ENCODE data around the gene BICC1.

Gene BICC1

GRCh38 chr10:58516119-58516518 is 3.4 kb downstream of the BICC1 start:
- no peak for DNase-seq (ENCODE audit: low read depth in 2 of 2)

- no peak for DNase-seq (ENCODE audit: low read depth in 2 of 2)
These were observed 4.0 kb downstream of the BICC1 start for GRCh38 chr10:58516671-58517070.

GRCh38 chr10:58517081-58517480 is 4.4 kb downstream of the BICC1 start:
- DNase-seq (ENCODE audit: low read depth in 2 of 2) = no peak

- no peak for DNase-seq (ENCODE audit: low read depth in 2 of 2)
These were observed 5.1 kb downstream of the BICC1 start for GRCh38 chr10:58517491-58518355.

DNA sequence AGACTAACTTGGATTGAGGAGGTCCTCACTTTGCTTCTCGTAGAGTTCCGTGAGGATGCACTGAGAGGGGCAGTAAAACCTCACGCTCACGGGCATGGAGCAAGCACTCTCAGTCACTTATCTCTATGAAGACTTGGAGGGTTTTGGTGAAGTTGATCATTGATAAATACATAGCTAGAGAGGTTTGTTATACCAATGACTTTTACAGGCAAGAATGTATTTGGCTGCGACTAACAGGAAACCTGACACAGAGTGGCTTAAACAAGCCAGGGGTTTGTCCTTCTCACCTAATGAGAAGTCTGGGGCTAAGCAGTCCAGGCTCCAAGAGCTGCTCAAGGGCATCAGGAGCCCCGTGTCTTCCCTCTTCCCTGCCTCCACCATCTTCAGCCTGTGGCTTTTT is 6.1 kb downstream of the BICC1 start:
- no peak for DNase-seq (ENCODE audit: low read depth in 2 of 2)

DNA sequence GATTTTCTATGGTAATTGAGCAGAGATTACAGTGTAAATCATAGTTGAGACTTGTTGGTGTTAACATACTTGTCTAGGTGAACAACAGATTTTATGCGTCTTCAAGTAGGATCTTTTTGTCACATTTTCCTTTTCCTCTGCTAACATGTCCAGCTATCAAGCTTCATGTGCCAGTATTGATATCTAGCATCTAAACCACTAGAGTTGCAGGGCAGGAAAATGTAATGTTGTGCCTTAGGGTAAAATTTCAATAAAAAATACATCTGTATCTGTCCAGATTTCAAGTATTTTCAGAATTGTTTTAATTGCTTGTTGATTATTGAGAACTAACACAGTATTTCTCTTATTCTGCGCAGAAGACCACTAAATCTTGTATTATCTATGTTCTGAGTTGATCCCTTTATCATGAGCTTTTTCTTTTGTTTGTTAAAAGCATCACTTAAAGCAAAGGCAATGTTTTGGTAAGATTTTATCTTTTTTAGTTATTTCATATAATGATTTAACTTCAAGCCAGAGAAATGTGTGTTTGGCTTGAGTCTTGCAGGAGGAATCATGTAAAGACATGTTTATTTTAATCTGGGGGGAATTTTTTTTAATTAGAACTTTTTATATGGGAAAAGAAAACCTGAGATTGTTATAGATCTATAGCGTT is 16.5 kb downstream of the BICC1 start:
- DNase-seq (ENCODE audit: low read depth in 2 of 2) = no peak

DNA sequence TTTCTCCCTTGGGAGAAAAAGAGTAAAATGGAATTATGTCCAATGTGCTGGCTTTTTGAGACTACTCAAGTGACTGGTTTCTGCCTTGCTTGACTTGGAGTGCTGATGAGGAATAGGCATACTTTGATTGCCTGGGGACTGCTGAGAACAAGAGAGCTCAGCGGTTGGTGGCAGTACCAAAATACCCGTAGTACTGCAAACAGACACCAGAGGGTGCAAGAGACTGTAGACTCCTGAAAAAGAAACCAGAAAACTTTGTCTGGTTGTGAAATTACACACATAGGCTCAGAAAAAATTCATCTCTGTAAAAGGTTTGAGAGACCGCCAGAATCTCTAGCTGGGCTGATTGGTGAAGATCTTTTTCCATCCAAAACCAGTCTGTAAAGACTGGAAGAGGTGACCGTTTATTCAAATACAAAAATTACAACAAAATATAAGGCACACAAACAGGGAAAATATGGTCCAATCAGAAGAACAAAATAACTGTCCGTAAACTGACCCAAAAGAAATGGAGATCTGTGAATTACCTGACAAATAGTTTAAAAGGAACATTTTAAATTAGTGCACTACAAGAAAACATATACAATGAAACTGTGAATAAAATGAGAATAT is 18.5 kb downstream of the BICC1 start:
- peak; percentile 13 to 27 for DNase-seq (ENCODE audit: low read depth in 2 of 2)

GRCh38 chr10:58535311-58535710 is 22.6 kb downstream of the BICC1 start:
- DNase-seq (ENCODE audit: low read depth in 2 of 2) = no peak

GRCh38 chr10:58543141-58543540 is 30.5 kb downstream of the BICC1 start:
- DNase-seq (ENCODE audit: low read depth in 2 of 2) = no peak

- DNase-seq (ENCODE audit: low read depth in 2 of 2) = no peak
These were observed 31.5 kb downstream of the BICC1 start for GRCh38 chr10:58544135-58544534.

- DNase-seq (ENCODE audit: low read depth in 2 of 2) = no peak
These were observed 32.8 kb downstream of the BICC1 start for GRCh38 chr10:58545427-58545826.

DNA sequence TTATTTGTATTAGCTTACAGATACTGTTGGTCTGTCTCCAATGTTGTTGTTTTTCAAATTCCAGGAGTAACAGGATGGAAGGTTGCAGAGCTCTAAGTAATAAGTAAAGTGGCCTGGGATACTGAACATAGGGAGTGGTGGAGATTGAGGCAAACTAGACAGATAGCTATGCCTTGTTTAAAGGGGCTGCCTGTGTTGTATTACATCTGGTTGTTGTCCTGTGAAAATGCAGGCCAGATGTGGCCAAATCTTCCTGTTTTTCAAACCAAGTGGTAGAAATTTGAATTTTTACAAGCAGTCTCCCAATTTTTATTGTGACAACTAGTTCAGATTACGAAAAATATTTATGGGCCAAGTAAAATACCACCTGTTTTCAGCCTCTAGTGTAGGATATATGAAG is 33.5 kb downstream of the BICC1 start:
- DNase-seq (ENCODE audit: low read depth in 2 of 2) = no peak

DNA sequence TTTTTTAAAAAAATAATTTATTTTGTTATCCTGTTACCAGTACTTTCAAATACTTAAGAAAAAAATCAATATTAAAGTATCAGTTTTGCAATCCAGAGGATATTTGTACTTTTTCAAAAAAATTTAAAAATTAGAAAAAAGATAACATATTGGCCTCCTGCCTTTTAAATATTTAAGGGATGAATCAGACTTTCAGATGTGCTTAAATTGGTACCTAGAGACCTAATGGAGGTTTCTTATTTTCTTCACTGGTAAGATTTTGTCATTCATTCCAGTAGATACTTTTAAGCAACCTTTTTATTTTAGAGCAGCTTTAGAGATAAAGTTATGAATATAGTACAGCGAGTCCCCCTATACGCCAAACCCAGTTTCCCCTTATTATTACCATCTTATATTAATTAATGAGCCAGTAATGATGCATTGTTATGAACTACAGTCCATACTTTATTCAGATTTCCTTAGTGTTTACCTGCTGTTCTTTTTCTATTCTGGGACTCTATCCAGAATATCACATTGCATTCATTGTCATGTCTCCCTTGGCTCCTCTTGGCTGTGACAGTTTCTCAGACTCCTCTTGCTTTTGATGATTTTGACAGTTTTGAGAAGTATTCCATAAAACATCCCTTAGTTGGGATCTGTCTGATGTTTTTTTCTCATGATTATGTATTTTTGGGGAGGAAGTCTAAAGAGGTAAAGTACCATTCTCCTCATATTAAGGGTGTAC is 34.2 kb downstream of the BICC1 start:
- no peak for DNase-seq (ENCODE audit: low read depth in 2 of 2)

DNA sequence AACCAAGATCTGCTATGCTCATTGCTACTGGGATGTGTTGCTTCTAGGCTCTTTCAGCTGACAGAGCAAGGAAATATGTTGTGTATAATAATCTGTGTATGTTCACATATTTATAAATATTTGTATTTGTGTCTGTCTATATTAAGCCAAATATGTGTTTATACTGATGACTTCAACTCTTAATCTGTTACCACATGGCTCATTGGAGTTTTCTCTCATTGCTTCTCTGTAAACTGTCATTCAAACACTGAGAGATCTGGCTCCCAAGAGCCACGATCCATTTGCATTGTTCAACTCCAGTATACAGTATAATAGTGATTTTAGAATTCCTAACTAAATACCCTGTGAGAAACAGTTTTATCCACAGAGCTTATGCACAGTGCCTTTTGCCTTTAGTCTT is 35.3 kb downstream of the BICC1 start:
- no peak for DNase-seq (ENCODE audit: low read depth in 2 of 2)

GRCh38 chr10:58554316-58554715 is 41.6 kb downstream of the BICC1 start:
- no peak for DNase-seq (ENCODE audit: low read depth in 2 of 2)

- DNase-seq (ENCODE audit: low read depth in 2 of 2) = no peak
These were observed 42.7 kb downstream of the BICC1 start for GRCh38 chr10:58555170-58555929.

DNA sequence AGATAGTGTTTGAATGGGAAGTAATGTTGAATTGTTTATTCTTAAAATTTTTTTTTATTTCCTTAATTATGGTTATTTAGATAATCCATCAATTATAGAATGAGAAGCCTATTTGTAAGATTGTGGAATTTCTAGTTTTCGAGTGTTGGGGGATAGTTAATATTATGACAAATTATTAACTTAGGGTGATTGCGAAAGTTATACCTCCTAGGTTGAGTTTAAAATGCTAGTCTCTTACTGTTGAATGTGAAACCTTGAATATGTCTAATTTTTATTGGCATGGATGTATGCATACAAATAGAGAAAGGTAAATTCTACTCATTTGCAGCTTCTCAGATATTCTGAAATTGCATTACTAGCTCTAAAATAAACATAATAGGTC is 43.2 kb downstream of the BICC1 start:
- DNase-seq (ENCODE audit: low read depth in 2 of 2) = no peak

GRCh38 chr10:58556516-58557165 is 44.0 kb downstream of the BICC1 start:
- no peak for DNase-seq (ENCODE audit: low read depth in 2 of 2)

DNA sequence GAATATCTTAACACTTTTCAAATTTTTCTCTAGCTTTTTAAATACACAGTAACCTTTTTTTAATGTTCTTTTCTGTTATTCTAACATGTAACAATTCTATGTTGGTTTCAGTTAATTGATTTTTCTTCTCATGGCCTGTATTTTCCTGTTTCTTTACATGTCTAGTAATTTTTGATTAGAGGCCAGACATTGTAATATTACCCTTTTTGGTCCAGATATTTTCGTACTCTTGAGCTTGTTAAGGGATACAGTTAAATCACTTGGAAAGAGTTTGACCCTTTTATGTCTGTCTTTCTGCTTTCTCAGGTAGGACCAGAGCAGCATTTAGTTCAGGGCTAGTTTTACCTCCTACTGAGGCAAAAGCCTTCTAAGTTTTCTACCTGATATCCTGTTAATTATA is 45.0 kb downstream of the BICC1 start:
- no peak for DNase-seq (ENCODE audit: low read depth in 2 of 2)

GRCh38 chr10:58560068-58560467 is 47.4 kb downstream of the BICC1 start:
- no peak for DNase-seq (ENCODE audit: low read depth in 2 of 2)

DNA sequence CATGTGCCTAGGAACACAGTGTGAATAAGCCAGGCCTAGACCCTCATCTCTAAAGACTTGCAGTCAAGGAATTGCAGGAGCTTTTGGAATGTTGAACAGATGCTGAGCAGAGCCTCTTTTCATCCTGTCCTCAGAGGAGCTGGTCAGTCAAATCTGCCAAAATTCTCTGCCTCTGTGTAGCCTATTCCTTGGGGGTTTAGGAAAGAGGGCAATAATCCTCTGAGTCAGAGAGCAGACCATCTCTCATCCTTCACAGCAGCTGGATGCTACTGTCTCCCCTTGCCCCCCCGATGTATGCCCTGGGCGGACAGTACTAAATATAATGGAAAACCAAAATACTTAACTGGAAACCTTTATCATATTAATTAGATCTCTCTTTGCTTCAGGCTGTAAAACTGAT is 52.6 kb downstream of the BICC1 start:
- DNase-seq (ENCODE audit: low read depth in 2 of 2) = no peak

Data from activated CD4-positive, alpha-beta T cell treated with anti-CD3 and anti-CD28 coated beads for 24 hours (primary cell).